Fibroblast of skin of right quadriceps (primary cell): ENCODE data around the gene MRPL41.
"Not testable (repeated sequence)": the region's sequence is repeated elsewhere in the genome, so short reads cannot be mapped to it uniquely, and the experiment has no call there.

Experiments used
- DNase-seq: peaks from one replicate; pipeline ENCODE4 v3.0.0-alpha.2; 2013

MRPL41 gene

GRCh38 chr9:137522746-137523455, 28.8 kb upstream of the MRPL41 start:
- no peak for DNase-seq

- DNase-seq, result no peak
Observed at GRCh38 chr9:137524161-137524980, 27.3 kb upstream of the MRPL41 start.

DNA sequence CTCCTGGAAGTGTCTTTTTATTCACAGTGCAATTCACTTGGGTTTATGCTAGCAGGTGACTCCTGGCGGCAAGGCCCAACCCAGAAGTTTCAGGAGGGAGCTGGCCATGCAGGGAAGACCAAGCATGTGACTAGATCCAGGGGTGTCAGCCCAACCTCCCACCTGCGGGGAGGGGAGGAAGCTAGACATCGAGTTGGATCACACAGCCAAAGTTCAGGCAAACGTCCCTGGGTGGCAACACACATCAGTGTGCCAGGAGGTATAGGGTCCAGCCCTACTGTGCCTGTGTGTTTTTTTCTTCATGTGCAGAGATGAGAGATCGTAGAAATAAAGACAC, 26.7 kb upstream of the MRPL41 start:
- no peak for DNase-seq

- no peak for DNase-seq
Observed at GRCh38 chr9:137530331-137530730, 21.3 kb upstream of the MRPL41 start.

GRCh38 chr9:137531099-137531765, 20.4 kb upstream of the MRPL41 start:
- no peak for DNase-seq

GRCh38 chr9:137532891-137533468, 18.7 kb upstream of the MRPL41 start:
- DNase-seq, result not testable (repeated sequence)

- peak; percentile 55 for DNase-seq
Observed at GRCh38 chr9:137534256-137535119, 17.2 kb upstream of the MRPL41 start.

DNA sequence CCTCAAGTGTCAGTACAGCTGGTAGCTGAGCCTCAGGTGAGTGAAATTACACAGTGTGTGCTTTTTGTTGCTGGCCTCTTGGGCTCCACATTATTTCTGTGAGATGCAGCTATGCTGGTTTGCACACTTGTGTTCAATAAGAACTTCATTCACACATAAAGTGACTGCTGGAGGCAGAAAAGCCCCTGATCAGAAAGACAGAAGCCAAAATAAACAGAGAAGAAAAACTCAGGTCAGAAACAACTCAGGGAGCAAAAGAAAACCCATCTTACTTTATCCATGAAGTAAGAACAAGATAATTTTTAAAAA, 16.6 kb upstream of the MRPL41 start:
- no peak for DNase-seq

DNA sequence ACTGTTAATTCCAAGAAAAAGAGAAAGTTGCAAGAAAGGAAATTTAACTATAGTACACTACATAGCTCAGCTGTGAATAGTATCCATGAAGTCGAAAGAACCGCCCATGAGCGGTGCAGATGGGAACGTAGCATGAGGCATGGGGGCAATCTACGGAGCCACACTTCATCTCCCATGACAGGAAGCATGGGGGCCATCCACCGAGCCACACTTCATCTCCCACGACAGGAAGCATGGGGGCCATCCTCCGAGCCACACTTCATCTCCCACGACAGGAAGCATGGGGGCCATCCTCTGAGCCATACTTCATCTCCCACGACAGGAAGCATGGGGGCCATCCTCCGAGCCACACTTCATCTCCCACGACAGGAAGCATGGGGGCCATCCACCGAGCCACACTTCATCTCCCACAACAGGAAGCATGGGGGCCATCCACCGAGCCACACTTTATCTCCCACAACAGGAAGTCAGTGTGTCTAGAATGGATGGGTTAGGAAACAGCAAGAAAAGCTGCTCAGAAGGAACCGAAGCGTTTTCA, 15.0 kb upstream of the MRPL41 start:
- not testable (repeated sequence) for DNase-seq

DNA sequence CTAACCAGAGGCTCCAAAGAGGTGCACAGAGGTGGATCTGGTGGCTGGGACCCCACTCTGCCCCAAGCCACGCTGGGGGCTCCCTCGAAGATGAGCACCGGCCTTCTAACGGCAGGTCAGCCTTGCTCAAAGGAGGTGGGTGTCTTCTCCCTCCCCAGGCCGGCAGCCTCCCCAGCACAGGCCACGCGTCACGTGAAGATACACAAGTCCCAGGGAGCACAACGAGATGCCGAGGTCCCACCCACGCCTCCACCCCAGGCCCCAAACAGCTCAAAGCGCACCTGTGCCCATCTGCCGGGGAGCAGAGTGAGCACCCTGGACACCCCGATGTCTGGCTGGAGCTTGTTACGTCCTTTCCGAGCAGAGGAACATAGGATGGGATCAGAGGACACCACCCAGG, 13.6 kb upstream of the MRPL41 start:
- DNase-seq, result no peak

DNA sequence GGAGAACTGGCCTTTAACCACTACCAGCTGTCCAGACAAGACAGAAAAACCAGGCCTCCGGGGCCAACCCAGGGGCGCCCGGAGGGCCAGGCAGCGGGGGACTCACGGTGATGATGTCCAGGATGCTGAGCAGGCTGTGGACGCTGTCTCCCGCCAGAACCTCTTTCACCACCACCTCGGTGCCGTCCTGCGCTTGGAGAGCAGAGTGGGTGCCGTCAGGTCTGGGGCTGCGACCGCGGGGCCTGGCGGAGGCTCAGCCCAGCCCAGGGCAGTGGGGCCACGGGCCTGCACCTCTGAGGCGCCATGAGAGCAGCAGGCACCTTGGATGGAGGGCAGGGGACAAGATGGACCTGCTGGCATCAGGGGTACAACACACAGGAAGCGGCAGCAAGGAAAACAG, 11.1 kb upstream of the MRPL41 start:
- no peak for DNase-seq

GRCh38 chr9:137542486-137542885, 9.2 kb upstream of the MRPL41 start:
- no peak for DNase-seq

- DNase-seq, result no peak
Observed at GRCh38 chr9:137543237-137543963, 8.3 kb upstream of the MRPL41 start.

- DNase-seq, result no peak
Observed at GRCh38 chr9:137544176-137544760, 7.4 kb upstream of the MRPL41 start.

DNA sequence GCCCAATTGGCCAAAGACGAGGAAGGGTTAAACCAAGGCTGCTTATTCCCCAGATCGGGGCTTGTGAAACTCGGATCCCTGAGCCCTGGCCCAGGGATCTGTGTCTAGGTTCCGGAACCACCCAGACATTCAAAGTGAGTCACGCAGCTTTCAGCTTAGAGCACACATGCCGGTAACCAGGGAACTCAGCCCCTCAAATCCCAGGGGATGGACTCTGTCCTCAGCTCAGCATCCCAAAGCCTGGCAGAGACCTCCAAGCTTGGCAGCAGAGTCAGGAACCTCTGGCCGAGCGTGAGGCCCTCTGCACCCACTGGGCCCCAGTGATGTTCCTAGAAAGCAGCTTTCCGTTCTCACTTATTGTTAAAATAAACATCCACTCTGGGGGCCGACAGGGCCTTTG, 6.6 kb upstream of the MRPL41 start:
- DNase-seq, result no peak

- no peak for DNase-seq
Observed at GRCh38 chr9:137547687-137548543, 3.8 kb upstream of the MRPL41 start.

GRCh38 chr9:137550231-137550621, 1.5 kb upstream of the MRPL41 start, which contains the start of gene PNPLA7:
Gene PNPLA7 (minus strand): TSS chr9:137550402. CDS start chr9:137550197, 205 bp downstream.
- peak; percentile 45 for DNase-seq

DNA sequence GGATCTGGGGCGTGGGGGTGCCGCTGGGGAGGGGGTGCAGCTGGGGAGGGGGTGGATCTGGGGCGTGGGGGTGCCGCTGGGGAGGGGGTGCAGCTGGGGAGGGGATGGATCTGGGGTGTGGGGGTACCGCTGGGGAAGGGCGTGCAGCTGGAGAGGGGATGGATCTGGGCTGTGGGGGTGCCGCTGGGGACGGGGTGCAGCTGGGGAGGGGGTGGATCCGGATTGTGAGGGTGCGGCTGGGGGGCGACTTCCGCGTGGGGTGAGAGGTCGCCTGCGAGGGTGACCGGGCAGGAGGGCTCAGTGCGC, 768 bp upstream of the MRPL41 start:
- DNase-seq, result not testable (repeated sequence)

GRCh38 chr9:137552022-137552768, 516 bp downstream of the MRPL41 start:
- no peak for DNase-seq

GRCh38 chr9:137553654-137554053, 2.0 kb downstream of the MRPL41 start:
- DNase-seq, result not testable (repeated sequence)
